Liver (tissue), 9 donors: ENCODE data around the gene PABPN1L. TPM values are rescaled to one million over a fixed set of nuclear protein-coding genes. Genes with fewer than 3 reads are reported as not detected.

Source experiments
- DNase-seq: peaks from one replicate; pipeline ENCODE4 v3.0.0-alpha.2; 2017; ENCODE audit warnings: low spot score
- H3K27ac ChIP-seq, 2 donors: one replicate each; pipeline ENCODE4 v1.7.0; 2013; ENCODE audit warnings: inconsistent platforms in 2 of 2, low read length in 2 of 2, control low read depth in 1 of 2, low read depth in 1 of 2, mild to moderate bottlenecking in 1 of 2
- H3K27me3 ChIP-seq, 4 donors: one replicate each; pipeline versions ENCODE4 v1.6.1 to v1.7.0; 2013; ENCODE audit warnings: low read length in 3 of 4, inconsistent platforms in 1 of 4, mild to moderate bottlenecking in 1 of 4, moderate library complexity in 1 of 4; ENCODE audit not compliant: control insufficient read depth in 4 of 4, insufficient read depth in 4 of 4
- H3K36me3 ChIP-seq, 4 donors: one replicate each; pipeline versions ENCODE4 v1.6.1 to v1.7.0; 2013; ENCODE audit warnings: low read length in 3 of 4, mild to moderate bottlenecking in 3 of 4, low read depth in 1 of 4, moderate library complexity in 1 of 4; ENCODE audit not compliant: control insufficient read depth in 4 of 4, insufficient read depth in 3 of 4
- H3K4me1 ChIP-seq, 4 donors: one replicate each; pipeline versions ENCODE4 v1.6.1 to v1.7.0; 2013; ENCODE audit warnings: low read length in 3 of 4, mild to moderate bottlenecking in 3 of 4, moderate library complexity in 1 of 4; ENCODE audit not compliant: control insufficient read depth in 4 of 4, insufficient read depth in 4 of 4
- H3K4me3 ChIP-seq, 3 donors: one replicate each; pipeline versions ENCODE4 v1.6.1 to v1.7.0; 2013; ENCODE audit warnings: low read length in 3 of 3, control low read depth in 1 of 3, low read depth in 1 of 3, mild to moderate bottlenecking in 1 of 3
- H3K9ac ChIP-seq, 2 donors: one replicate each; pipeline ENCODE4 v1.7.0; 2013; ENCODE audit warnings: low read length in 2 of 2, mild to moderate bottlenecking in 2 of 2, moderate library complexity in 2 of 2, control low read depth in 1 of 2, low read depth in 1 of 2
- H3K9me3 ChIP-seq, 4 donors: one replicate each; pipeline versions ENCODE4 v1.6.1 to v1.7.0; 2013; ENCODE audit warnings: low read length in 3 of 4; ENCODE audit not compliant: control insufficient read depth in 4 of 4
- CTCF ChIP-seq: fragments of 150-350 bp; IDR thresholded peaks from 2 replicates; pipeline ENCODE4 v1.5.1; 2017; ENCODE audit warnings: improper control_type of control experiment, low read depth, low read length; ENCODE audit not compliant: missing input control
- EGR1 ChIP-seq, 2 donors: IDR thresholded peaks; 2 replicates each; pipeline ENCODE4 v1.6.1; 2016 to 2018; ENCODE audit warnings: antibody characterized with exemption in 2 of 2, low read depth in 2 of 2
- FOXA1 ChIP-seq: IDR thresholded peaks from 2 replicates; pipeline ENCODE4 v1.6.1; 2016; ENCODE audit warnings: antibody characterized with exemption
- GABPA ChIP-seq, 2 donors: IDR thresholded peaks in 1 of 2; conservative IDR thresholded peaks in 1 of 2; 2 replicates each; pipeline ENCODE4 v1.6.1; 2016; ENCODE audit warnings: antibody characterized with exemption in 2 of 2, mild to moderate bottlenecking in 1 of 2, moderate library complexity in 1 of 2
- HNF4A ChIP-seq, 2 donors: conservative IDR thresholded peaks; 2 replicates each; pipeline ENCODE4 v1.6.1; 2016; ENCODE audit warnings: antibody characterized with exemption in 2 of 2, mild to moderate bottlenecking in 2 of 2
- HNF4G ChIP-seq: IDR thresholded peaks from 2 replicates; pipeline ENCODE4 v1.6.1; 2016; ENCODE audit warnings: antibody characterized with exemption
- JUND ChIP-seq, 2 donors: IDR thresholded peaks; 2 replicates each; pipeline ENCODE4 v1.6.1; 2016; ENCODE audit warnings: antibody characterized with exemption in 2 of 2
- MAX ChIP-seq: IDR thresholded peaks from 2 replicates; pipeline ENCODE4 v1.6.1; 2016; ENCODE audit warnings: antibody characterized with exemption
- NR2F2 ChIP-seq: IDR thresholded peaks from 2 replicates; pipeline ENCODE4 v1.6.1; 2016; ENCODE audit warnings: antibody characterized with exemption
- RAD21 ChIP-seq, 2 donors: IDR thresholded peaks; 2 replicates each; pipeline ENCODE4 v1.6.1; 2016; ENCODE audit warnings: antibody characterized with exemption in 2 of 2, mild to moderate bottlenecking in 2 of 2
- RXRA ChIP-seq, 2 donors: IDR thresholded peaks; 2 replicates each; pipeline ENCODE4 v1.6.1; 2017 to 2018; ENCODE audit warnings: antibody characterized with exemption in 2 of 2, mild to moderate bottlenecking in 1 of 2
- SP1 ChIP-seq: IDR thresholded peaks from 2 replicates; pipeline ENCODE4 v1.6.1; 2018; ENCODE audit warnings: antibody characterized with exemption, mild to moderate bottlenecking
- TAF1 ChIP-seq: conservative IDR thresholded peaks from 2 replicates; pipeline ENCODE4 v1.6.1; 2016; ENCODE audit warnings: antibody characterized with exemption, mild to moderate bottlenecking
- YY1 ChIP-seq: IDR thresholded peaks from 2 replicates; pipeline ENCODE4 v1.6.1; 2016; ENCODE audit warnings: antibody characterized with exemption, mild to moderate bottlenecking
- ZBTB33 ChIP-seq: IDR thresholded peaks from 2 replicates; pipeline ENCODE4 v1.6.1; 2016; ENCODE audit warnings: antibody characterized with exemption
- WGBS: extraction: QIAGEN DNeasy Blood & Tissue Kit; methylation state at CpG from one replicate; pipeline ENCODE4 v1.1.7; 2013; 5-methylcytosine and 5-hydroxymethylcytosine counted together
- polyA plus RNA-seq, 2 donors: library from polyadenylated mRNA; stranded (reverse) in 1 of 2; unstranded in 1 of 2; fragments of 200-250 nt in 1 of 2; fragments of >200 nt in 1 of 2; fragmentation: Nextera tagmentation in 1 of 2; extraction: Ambion mirVana in 1 of 2; gene quantifications; one replicate each; pipeline versions ENCODE4 v1.2.1 to v1.2.3, GENCODE V29; 2013 to 2015
- total RNA-seq, 2 donors: library from RNA; depleted of rRNA; stranded (reverse); fragments of >200 nt; gene quantifications; one replicate each; pipeline ENCODE4 v1.2.3, GENCODE V29; 2014
- TF ChIP-seq, protein P1 (sequence below): IDR thresholded peaks from 2 replicates; pipeline ENCODE4 v1.6.1; 2016; ENCODE audit warnings: antibody characterized with exemption
- TF ChIP-seq, protein P2 (sequence below): IDR thresholded peaks from 2 replicates; pipeline ENCODE4 v1.6.1; 2016; ENCODE audit warnings: antibody characterized with exemption, mild to moderate bottlenecking
- donor health status: healthy.
- donor health status: healthy.
- donor health status: healthy.
- donor health status: healthy.
- donor health status: healthy.

The PABPN1L gene
- total and polyA plus RNA-seq, 4 donors, result 0.09 TPM; not detected in 3

DNA sequence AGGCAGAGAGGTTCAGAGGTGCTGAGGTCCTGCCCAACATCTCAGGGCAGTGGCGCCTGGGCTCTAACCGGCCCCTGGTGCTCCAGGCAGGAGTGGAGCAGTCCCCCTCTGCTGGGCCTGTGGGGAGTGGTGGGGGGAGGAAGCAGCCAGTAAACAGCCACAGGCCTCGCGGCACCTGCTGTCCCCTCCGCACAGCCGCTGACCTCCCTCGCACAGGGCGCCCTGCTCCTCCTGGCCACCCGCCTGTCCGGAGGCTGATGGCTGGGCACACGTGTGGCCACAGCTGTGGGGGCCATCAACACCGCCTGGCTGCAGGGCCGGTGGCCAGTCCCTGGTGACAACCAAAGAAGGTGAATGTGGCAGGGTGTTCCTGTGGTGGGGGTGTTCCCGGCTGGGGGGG, 36.8 kb upstream of the PABPN1L start:
- TF ChIP-seq HNF4G (no peak), EGR1 (IDR thresholded peaks at IDR 0.05; ENCODE audit: low read depth in 2 of 2) (no peak), NR2F2 (no peak), ZBTB33 (no peak), GABPA (IDR thresholded peaks at IDR 0.05 in 1 of 2, conservative IDR thresholded peaks at IDR 0.05 in 1 of 2) (no peak), RAD21 (IDR thresholded peaks at IDR 0.05) (no peak), YY1 (no peak), MAX (no peak), SP1 (no peak), JUND (IDR thresholded peaks at IDR 0.05) (no peak), FOXA1 (no peak), HNF4A (conservative IDR thresholded peaks at IDR 0.05) (no peak), RXRA (IDR thresholded peaks at IDR 0.05) (no peak)
- TF ChIP-seq, protein P1, sequence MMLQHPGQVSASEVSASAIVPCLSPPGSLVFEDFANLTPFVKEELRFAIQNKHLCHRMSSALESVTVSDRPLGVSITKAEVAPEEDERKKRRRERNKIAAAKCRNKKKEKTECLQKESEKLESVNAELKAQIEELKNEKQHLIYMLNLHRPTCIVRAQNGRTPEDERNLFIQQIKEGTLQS, result no peak
- H3K9ac ChIP-seq, result no peak overlapping the region
- DNase-seq, result no peak
- no peaks in the 10 kb centered on the region for H3K9me3 ChIP-seq
- H3K4me3 ChIP-seq, result no peak overlapping the region
- no peak overlapping the region for H3K27ac ChIP-seq
- no peaks in the 10 kb centered on the region for H3K4me1 ChIP-seq
- no peaks in the 10 kb centered on the region for H3K27me3 ChIP-seq
- 72% methylated on average over 14 of the region's 14 CpGs for WGBS
- H3K36me3 ChIP-seq, result no peaks in the 10 kb centered on the region

DNA sequence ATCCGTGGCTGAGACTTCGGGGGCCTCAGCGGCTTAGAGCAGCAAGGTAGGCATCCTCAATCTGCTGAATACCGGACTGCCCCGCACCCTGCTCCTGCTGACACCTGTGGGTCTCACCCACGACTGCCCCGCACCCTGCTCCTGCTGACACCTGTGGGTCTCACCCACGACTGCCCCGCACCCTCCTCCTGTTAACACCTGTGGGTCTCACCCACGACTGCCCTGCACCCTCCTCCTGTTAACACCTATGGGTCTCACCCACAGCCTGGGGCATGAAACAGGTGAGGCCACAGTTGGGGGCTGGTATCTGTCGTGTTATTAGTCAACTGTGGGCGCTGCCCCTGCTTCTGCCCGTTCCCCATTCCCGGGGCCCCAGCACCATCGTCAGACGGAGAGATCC, 36.3 kb upstream of the PABPN1L start:
- Histone ChIP-seq H3K9me3 (no peaks in the 10 kb centered on the region), H3K4me3 (no peak overlapping the region), H3K27ac (no peak overlapping the region), H3K27me3 (no peaks in the 10 kb centered on the region), H3K4me1 (no peaks in the 10 kb centered on the region), H3K36me3 (no peaks in the 10 kb centered on the region), H3K9ac (no peak overlapping the region)
- DNase-seq, result no peak
- 77% methylated on average over 16 of the region's 16 CpGs for WGBS
- TF ChIP-seq EGR1 (IDR thresholded peaks at IDR 0.05; ENCODE audit: low read depth in 2 of 2) (no peak), RXRA (IDR thresholded peaks at IDR 0.05) (no peak), NR2F2 (no peak), YY1 (no peak)

- Histone ChIP-seq H3K27me3 (no peaks in the 10 kb centered on the region), H3K36me3 (no peaks in the 10 kb centered on the region), H3K9ac (no peak overlapping the region), H3K4me1 (no peaks in the 10 kb centered on the region), H3K27ac (no peak overlapping the region), H3K9me3 (no peaks in the 10 kb centered on the region), H3K4me3 (no peak overlapping the region)
- DNase-seq, result no peak
- 82% methylated on average over 26 of the region's 26 CpGs for WGBS
- no peak for TF ChIP-seq MAX
- no peak for TF ChIP-seq ZBTB33
- TF ChIP-seq, protein P2, sequence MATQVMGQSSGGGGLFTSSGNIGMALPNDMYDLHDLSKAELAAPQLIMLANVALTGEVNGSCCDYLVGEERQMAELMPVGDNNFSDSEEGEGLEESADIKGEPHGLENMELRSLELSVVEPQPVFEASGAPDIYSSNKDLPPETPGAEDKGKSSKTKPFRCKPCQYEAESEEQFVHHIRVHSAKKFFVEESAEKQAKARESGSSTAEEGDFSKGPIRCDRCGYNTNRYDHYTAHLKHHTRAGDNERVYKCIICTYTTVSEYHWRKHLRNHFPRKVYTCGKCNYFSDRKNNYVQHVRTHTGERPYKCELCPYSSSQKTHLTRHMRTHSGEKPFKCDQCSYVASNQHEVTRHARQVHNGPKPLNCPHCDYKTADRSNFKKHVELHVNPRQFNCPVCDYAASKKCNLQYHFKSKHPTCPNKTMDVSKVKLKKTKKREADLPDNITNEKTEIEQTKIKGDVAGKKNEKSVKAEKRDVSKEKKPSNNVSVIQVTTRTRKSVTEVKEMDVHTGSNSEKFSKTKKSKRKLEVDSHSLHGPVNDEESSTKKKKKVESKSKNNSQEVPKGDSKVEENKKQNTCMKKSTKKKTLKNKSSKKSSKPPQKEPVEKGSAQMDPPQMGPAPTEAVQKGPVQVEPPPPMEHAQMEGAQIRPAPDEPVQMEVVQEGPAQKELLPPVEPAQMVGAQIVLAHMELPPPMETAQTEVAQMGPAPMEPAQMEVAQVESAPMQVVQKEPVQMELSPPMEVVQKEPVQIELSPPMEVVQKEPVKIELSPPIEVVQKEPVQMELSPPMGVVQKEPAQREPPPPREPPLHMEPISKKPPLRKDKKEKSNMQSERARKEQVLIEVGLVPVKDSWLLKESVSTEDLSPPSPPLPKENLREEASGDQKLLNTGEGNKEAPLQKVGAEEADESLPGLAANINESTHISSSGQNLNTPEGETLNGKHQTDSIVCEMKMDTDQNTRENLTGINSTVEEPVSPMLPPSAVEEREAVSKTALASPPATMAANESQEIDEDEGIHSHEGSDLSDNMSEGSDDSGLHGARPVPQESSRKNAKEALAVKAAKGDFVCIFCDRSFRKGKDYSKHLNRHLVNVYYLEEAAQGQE, result no peak
- TF ChIP-seq HNF4A (conservative IDR thresholded peaks at IDR 0.05), result no peak
- TF ChIP-seq GABPA (IDR thresholded peaks at IDR 0.05 in 1 of 2, conservative IDR thresholded peaks at IDR 0.05 in 1 of 2), result no peak
- TF ChIP-seq HNF4G, result no peak
- TF ChIP-seq RAD21 (IDR thresholded peaks at IDR 0.05), result no peak
- TF ChIP-seq TAF1, result no peak
- no peak for TF ChIP-seq JUND (IDR thresholded peaks at IDR 0.05)
- no peak for TF ChIP-seq EGR1 (IDR thresholded peaks at IDR 0.05; ENCODE audit: low read depth in 2 of 2)
- TF ChIP-seq CTCF, result no peak
Measured at GRCh38 chr16:88901718-88902337, 35.4 kb upstream of the PABPN1L start.
